Tongue (tissue), 2 donors: ENCODE data around the gene ATP8B2. TPM values are rescaled to one million over a fixed set of nuclear protein-coding genes. Genes with fewer than 3 reads are reported as not detected.
"Not testable (repeated sequence)": the region's sequence is repeated elsewhere in the genome, so short reads cannot be mapped to it uniquely, and the experiment has no call there.

Experiments
- DNase-seq: peaks from one replicate; pipeline ENCODE4 v3.0.0-alpha.2; 2015
- total RNA-seq: library from RNA; depleted of rRNA; stranded (reverse); fragments of >200 nt; gene quantifications from one replicate; pipeline ENCODE4 v1.2.3, GENCODE V29; 2014

The ATP8B2 gene
- total RNA-seq, 1 donor from 2014 or later, result 46.8 TPM

GRCh38 chr1:154347961-154348360 lies 22.6 kb downstream of the ATP8B2 start:
- no peak for DNase-seq

- no peak for DNase-seq
Observed at GRCh38 chr1:154348429-154349076, 23.2 kb downstream of the ATP8B2 start.

- DNase-seq, result no peak
Observed at GRCh38 chr1:154349121-154349520, 23.8 kb downstream of the ATP8B2 start.

GRCh38 chr1:154350383-154350782 lies 25.1 kb downstream of the ATP8B2 start:
- no peak for DNase-seq

GRCh38 chr1:154351363-154352068 lies 26.2 kb downstream of the ATP8B2 start:
- DNase-seq, result no peak

GRCh38 chr1:154352245-154352580 lies 26.9 kb downstream of the ATP8B2 start:
- no peak for DNase-seq

DNA sequence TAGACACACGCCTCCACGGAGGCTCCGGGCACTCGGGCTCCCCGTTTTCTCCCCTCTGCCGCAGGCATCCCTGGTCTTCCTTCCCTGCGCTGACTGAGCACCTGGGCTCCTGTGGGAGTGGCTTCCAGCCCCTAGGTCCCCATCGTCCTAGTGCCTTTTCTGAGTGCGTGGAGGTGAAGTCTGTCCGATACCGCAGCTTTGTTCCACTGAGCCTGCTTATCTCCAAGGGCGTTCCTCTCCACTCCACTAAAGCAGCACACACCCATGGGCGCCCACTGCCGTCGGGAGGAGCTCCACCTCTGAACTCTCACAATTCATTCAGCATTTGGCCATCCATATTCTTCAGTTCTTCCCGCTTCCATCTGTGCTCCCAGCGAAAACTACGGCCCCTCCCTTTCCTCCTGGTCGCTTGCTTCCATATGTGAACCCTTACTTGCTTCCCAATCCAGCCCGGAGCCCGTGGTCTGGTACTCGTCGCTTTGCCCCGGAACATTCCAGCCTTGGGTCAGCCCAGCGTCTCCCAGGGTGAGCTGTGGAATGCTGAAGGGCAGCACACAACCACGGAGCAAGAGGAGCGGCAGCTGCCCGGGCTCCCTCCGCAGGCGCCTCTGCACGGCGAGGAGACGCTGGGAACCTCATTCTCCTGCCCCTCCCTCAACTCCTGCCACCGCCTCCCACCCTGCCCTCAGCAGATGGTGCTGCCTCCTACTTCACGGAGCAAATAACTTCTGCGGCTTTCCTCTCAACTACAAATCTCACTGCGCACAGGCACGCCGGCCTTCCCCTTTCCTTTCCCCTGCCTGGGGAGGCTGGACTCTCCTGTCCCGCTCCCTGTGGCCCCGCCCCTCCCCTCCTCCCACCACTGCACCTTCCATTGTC lies 27.5 kb downstream of the ATP8B2 start:
- peak; percentile 65 for DNase-seq

DNA sequence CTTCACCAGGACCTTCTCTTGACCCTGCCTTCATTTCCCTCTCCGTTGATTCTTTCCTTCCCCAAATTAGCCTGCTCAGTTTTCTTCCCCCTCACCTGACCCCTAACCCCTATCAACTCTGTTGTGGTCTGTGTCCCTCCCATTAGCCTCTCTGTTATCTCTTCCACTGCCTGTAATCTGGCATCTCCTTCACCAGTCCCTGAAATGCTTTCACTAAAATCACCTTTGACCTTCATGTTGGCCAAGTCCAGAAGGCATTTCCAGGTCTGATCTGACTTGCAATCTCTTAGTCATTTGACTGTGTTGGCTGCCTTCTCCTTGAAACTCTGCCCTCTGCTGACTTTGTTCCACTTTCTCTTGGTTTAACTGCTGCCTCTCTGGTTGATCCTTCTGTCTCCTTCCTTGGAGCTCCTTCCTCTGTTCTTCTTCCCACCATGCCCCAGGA lies 28.2 kb downstream of the ATP8B2 start:
- peak; percentile 14 for DNase-seq

DNA sequence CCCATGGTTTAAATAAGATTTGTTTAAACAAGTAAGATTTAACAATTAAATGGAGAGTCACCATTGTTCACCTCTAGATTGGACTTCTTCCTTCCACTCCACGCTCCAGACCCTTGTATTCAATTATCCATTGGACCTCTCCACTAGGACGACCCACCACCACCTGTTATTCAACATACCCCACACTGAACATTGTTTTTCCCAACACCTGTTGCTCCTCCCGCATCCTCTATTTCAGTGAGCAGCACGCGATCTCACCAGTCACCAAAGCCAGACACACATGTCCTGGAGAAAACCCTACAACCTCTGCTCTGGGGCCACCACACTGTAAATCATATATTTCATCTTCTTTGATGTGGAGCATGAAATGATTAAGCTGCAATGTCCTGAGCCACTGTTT lies 28.6 kb downstream of the ATP8B2 start:
- no peak for DNase-seq

DNA sequence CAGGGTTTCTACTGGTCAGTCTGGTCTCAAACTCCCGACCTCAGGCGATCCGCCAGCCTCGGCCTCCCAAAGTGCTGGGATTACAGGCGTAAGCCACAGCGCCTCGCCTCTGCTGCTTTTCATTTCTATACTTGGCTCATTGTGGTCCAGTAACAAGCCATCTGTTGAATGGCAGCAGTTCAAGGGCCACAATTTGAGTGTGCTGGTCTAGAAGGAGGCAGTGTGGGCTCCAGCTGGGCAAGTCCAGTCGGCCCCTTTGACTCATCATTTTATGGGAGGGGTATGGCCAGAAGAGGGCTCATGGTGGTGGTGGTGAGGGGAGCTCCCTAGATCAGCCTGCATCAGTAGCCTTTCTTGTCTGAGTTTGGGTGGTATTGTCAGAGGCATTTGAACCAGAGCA lies 33.2 kb downstream of the ATP8B2 start:
- DNase-seq, result no peak

DNA sequence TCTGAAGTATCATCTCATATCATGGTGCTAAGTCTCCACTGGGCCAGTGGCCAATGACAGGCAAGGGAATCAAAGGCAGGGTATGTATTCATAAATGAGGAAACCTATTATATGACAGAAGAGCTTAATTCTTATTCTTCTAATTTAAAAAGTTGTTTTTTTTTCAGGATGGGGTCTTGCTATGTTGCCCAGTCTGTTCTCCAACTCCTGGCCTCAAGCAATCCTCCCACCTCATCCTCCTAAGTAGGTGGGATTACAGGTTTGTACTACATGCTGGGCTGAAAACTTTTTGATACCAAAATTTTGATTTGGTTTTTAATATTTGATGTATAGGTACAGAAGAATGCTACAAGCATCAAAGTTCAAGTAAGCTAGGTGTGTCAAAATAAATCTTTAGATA lies 35.0 kb downstream of the ATP8B2 start:
- DNase-seq, result no peak

DNA sequence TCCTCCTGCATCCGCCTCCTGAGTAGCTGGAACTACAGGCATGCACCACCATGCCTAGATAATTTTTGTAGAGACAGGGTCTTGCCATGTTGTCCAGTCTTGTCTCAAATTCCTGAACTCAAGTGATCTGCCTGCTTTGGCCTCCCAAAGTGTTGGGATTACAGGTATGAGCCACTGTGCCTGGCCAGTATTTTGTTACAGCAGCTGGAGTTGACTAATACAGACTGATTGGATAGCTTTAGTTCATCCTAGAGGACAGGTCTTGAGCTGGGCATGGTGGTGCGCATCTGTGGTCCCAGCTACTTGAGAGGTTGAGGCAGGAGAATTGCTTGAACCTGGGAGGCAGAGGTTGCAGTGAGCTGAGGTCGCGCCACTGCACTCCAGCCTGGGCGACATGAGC lies 35.6 kb downstream of the ATP8B2 start:
- DNase-seq, result not testable (repeated sequence)

- no peak for DNase-seq
Observed at GRCh38 chr1:154361357-154361756, 36.0 kb downstream of the ATP8B2 start.

- DNase-seq, result no peak
Observed at GRCh38 chr1:154371436-154371835, 46.1 kb downstream of the ATP8B2 start.

DNA sequence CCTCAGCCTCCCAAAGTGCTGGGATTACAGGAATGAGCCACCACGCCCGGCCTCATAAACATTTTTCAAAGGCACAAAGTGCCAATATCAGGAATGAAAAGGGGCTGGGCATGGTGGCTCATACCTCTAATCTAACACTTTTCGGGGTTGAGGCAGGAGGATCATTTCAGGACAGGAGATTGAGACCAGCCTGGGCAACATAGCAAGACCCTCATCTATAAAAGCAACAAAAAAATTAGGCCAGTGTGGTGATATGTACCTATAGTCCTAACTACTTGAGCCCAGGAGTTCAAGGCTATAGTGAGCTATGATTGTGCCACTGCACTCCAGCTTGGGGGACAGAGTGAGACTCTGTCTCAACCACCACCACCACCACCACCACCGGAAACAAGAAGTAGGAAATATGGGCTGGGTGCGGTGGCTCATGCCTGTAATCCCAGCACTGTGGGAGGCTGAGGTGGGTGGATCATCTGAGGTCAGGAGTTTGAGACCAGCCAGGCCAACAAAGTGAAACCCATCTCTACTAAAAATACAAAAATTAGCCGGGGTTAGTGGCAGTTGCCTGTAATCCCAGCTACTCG lies 48.5 kb downstream of the ATP8B2 start:
- DNase-seq, result not testable (repeated sequence)

DNA sequence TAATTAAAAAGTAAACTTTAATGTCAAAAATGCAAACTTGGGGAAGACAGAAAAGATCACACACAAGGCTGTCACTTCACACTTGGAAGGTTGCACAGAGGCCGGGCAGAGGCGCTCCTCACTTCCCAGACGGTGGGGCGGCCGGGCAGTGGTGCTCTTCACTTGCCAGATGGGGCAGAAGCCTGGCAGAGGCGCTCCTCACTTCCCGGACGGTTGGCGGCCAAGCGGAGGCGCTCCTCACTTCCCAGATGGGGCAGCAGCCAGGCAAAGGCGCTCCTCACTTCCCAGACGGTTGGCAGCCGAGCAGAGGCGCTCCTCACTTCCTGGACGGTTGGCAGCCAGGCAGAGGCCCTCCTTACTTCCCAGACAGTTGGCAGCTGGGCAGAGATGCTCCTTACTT lies 54.0 kb downstream of the ATP8B2 start:
- no peak for DNase-seq

DNA sequence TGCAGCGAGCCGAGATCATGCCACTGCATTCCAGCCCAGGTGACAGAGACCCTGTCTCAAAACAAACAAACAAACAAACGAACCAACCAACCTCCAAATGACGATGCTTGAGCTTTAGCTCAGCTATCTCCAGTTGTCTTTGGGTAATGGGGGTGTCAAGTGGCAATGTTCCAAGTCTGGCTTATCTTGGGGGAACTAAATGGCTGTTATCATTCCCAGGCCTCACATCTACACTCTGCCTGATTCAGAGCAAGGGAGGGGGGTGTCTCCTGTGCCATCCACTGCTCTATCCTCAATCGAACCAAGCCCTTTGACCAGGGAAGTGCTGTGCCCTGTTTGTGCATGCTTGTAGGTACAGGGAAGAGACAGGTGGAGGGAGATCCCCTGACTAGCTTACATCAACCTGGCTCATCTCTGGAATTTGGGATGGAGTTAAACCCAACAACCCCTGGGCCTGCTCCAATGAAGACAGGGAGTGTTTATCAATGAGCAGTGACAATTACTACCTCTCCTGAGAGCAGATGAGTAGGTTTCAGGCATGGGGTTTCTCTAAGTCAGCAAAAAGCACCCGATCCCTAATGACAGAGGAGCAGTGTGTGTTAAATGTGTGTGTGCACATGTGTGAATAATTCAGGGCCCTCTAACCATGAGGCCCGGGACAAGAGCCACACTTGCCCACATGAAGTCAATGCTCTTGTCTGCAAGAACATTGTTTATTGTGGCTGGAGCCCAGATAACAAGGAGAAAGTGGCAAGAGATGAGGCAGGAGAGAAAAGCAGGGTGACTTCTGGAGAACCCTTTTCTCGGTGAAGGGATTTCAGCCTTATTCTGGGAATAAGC lies 59.5 kb downstream of the ATP8B2 start:
- no peak for DNase-seq

DNA sequence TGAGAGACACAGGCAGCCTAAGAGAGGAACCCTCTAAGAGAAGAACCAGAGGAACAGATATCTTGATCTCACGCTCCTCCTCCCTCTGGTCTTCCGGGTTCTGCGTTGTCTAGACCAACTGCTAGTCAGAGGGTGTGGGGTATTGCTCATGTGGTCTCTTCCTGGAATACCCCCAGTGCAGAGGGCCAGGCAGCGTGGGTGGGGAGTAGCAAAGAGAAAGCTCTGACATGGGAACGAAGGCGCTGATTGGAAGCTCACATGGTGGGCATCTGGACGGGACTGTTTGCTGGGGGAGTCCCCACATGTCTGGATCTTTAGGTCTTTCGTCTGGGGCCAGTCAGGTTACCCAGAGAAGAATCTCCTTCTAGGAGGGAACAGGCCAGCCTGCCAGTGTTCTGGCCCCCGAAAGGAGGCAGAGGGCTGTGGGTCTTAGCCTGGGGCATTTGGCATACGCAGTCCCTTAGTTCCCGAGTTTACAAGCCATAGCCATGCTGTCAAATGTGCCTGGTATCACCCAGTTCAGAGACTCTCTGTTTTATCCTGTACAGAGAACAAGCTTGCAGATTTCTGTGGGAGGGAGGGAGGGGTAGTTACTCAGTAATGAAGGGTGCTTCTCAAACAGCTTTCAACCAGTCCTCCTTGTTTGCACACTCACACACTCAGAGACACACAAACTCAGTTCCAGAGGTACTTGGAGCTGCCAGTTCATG lies 61.5 kb downstream of the ATP8B2 start:
- no peak for DNase-seq

DNA sequence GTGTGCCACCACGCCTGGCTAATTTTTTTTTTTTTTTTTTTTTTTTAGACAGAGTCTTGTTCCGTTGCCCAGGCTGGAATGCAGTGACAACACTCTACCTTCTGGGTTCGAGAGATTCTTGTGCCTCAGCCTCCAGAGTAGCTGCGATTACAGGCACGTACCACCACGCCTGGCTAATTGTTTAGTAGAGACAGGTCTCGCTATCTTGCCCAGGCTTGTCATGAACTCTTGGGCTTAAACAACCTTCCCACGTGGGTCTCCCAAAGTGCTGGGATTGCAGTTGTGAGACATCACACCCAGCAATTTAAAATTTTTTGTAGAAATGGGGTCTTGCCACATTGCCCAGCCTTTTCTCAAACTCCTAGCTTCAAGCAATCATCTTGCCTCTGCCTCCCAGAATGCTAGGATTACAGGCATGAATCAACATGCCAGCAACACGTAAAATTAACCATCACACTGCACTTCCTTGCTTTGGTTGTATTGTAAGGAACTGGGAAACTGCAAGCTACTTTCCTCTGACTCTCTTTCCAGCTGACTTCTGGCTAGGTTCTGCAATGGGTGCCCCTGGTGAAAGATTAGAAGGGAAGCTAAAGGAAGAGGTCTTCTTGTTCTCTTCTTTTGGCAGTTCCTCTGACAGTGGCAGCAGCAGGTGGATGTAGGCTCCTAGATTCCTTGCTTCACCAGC lies 65.9 kb downstream of the ATP8B2 start:
- DNase-seq, result no peak

- DNase-seq, result no peak
Observed at GRCh38 chr1:154398141-154398540, 72.8 kb downstream of the ATP8B2 start.

DNA sequence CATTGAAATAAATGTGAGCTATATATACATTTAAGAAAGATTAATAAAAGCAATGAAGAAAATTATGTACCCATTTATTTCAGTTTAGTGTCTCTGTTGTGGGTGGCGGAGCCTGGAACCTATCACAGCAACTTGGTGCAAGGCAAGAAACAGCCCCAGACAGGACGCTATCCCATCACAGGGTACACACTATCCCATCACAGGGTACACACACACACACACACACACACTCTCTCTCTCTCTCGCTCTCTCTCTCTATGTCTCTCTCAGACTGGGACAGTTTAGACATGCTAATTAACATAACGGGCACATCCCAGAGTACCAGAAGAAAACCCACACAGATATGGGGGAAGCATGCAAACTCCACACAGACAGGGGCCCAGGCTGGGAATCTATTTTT lies 73.4 kb downstream of the ATP8B2 start:
- no peak for DNase-seq
